ENCODE results near the gene KBTBD12.

KBTBD12 gene

DNA sequence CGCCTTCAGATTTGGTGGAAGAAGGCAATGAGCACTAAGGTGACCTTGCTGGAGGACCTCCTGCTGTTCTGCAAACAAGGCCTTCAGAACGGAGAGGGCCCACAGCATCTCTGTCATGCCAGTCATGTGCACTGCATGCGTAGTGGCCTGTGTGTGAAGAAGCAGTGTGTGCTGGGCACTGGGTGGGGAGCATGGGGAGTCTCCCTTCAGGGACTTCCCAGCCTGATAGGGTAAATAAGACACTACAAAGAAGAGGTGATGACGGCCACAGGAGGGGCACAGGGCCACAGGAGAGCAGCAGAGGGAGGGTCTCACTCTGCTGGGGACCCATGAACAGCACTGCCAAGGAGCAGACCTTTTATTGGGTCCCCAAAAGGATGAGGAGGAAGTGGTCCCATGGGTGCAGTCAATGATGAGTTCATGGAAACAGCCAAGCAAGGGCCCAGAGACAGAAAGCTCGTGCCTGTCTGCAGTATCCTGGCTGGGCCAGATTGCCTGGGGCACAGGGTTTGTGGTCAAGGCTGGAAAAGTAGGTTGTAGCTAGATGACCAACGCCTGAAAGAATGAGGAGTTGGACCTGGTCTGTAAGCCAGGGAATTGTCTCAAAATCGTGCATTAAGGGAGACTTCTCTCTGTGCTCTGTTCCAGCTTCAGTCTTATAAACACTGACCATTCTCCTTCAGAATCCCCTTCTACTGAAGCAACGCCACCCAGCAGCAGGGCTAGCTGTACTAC, 69.4 kb downstream of the KBTBD12 start:
- in situ Hi-C loops (cut with MboI; ENCODE audit: low sequenced_read_pairs): no loop called here

DNA sequence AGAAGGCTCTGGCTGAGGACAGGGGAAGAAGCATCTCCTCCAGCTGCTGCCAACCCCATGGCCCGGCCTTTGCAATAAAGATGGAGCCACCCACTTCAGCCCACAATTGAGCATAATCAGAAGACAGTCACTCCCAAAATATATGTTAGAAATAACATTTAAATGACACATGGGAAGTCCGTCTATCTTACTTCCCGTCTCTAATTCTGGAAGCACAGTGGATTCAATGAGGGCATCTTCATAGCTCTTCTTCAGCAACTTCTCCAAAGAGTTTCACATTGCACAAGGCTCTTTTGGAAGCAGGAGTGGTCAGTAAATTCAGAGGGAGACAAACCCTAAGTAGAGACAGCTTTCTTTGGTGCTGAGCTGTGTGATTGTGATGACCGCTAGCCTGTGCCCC, 70.2 kb downstream of the KBTBD12 start:
- in situ Hi-C loops (cut with MboI; ENCODE audit: low sequenced_read_pairs): no loop called here

DNA sequence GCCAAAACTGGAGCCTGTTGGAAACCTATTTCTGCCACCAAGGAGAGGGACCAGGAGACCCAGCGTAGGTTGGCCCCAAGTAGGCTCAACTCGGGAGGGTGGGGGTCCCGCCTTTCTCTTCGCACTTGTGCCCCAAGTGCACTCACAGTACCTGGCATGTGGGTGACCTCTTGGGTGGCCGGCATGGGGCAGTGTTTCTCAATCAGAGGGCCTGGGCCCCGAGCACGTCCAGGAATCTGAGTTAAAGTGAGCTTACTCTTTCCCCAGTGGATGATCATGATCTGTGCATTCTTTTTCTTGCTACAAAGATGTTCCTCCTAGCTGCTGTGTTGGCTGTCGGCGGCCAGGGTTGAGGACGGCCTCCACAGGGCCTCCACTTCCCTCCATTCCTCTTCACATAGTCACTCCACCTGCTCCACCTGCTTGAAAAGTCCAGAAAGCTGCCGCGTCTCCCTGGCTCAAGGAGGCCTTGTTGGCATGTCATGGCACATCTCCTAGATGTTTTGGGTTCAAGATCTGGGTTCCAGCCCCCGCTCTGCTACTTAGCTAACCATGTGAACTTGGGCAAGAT, 70.7 kb downstream of the KBTBD12 start:
- in situ Hi-C loops (cut with MboI; ENCODE audit: low sequenced_read_pairs): no loop called here

DNA sequence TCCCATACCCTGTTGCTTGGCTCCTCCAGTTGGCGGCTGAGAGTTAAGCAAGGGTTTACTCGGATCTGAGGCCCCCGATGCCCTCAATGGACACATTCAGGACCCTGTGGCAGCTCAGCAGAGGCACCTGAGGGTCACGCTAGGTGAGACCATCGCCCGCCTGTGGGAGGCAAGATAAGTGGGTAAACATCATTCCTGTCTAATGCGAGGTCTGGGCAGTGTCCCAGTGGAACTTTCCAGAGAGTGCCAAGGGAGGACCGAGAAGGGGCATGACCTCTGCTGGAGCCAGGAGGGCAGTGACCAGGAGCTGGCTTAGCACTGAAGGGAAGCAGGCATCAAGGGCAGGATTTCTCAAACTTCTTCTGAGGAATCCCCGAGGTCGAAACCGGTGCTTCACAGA, 71.8 kb downstream of the KBTBD12 start:
- in situ Hi-C loops (cut with MboI; ENCODE audit: low sequenced_read_pairs): no loop called here

DNA sequence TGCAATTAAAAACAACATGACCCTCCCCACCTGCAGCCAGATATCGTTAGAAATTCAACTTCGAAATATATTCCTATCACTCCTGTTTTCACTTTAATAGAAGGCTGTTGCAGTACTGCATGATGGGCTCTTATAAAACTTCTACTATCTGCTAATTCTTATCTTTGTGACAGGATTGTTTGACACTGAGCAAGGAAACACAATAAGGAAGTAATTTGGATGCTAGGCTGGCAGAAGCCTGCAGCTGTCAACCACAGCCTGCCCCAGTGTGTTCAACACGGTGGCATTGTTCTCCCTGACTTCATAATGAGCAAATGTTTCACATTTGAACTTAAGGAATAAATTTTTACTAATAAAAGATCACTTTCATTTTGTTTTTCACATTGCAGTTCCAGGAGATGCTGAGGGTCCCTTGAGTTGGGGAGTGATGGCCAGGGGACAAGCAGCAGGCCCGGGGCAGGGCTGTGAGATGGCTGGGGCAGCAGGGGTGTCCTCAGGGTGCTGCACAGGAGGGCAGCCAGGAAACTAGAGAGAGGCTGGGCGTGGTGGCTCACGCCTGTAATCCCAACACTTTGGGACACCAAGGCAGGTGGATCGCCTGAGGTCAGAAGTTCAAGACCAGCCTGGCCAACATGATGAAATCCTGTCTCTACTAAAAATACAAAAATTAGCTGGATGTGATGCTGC, 72.4 kb downstream of the KBTBD12 start:
- in situ Hi-C loops (cut with MboI; ENCODE audit: low sequenced_read_pairs): no loop called here

DNA sequence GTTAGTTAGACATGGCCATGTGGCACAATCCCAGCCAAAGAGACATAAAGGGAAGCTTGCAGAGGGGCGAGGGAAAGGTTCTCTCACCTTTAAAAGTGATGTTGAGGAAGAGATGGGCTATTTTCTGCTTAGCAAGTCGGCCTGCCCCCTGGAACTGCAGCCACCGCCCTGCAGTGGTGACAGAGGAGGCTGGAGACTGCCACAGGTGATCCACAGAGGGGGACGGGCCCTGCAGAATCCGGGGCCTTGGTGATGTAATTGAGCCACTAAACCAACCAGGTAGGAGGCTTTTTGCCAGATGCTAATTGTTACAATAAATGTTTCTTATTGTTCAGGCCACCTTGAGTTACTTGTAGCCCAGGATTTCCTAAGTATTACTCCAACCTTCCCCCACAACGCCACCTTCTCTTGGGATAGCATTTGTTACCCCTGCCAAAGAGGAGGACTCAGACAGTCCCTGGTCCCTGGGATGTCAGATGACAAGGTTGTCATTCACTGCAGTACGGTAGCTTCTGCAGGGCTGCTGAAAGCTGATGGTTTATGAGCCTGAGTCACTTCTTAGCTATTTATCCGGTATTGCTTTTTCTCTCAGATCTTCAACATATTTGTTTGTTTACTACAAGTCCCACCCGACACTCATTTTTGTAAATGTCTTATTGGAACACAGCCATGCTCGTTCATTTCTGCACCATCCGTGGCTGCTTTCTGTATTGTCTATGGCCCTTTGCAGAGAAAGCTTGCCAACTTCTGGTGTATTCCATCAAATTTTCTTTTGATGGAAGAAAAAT, 73.9 kb downstream of the KBTBD12 start:
- in situ Hi-C loops (cut with MboI; ENCODE audit: low sequenced_read_pairs): no loop called here

DNA sequence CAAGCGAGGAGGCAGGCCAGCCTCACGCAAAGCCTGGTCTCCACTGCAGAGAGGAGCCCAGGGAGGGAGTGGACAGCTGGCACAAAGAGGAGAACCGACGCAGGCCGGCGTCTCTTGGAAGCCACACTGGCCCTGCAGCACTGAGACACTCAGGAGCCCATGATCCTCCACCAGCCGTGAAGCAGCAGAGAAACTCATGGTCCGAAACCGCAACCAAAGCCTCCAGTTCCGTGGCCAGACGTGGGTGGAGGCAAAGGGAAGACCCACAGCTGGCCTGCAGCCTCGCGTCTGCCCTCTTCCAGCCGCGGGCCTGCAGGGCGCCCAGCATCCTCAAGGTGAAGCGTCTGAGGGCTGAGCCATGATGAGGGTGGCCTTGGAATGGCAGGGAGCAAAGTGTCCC, 75.0 kb downstream of the KBTBD12 start:
- in situ Hi-C loops (cut with MboI; ENCODE audit: low sequenced_read_pairs): no loop called here

DNA sequence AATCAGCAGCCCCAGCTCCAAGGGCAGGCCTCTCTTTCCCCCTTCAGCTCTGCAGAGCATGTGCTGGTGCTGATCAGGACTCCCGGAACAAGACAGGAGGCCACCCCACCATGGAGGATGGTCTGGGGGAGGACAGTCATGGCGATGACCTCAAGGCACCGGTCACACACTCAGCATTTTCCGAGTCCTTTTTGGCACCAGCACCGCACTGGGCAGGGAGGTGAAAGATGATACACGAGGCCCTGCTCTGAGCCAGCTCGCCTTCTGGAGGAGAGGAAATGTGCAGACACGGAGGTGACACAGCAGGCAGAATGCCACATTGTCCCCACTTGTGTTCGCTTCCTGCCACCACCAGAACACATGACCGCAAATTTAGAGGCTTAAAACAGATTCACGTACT, 75.4 kb downstream of the KBTBD12 start:
- in situ Hi-C loops (cut with MboI; ENCODE audit: low sequenced_read_pairs): no loop called here

DNA sequence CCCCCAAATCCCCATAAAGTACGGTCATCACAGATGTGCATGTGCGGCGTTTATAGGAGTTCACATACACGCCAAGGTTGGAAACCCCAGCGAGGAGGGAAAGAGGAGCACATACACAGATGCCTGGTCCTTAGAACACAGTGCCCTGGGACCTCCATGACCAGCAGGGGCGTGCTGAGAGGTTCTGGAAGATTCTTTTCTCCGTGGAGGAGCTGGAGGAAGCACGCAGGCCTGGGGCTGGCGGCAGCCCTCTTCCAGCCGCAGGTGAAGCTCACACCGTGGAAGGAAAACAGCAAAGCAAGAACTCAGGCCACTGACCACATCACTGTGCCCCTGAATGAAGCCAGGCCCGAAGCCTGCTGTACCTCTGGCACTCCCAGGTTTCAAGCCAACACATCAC, 76.2 kb downstream of the KBTBD12 start:
- in situ Hi-C loops (cut with MboI; ENCODE audit: low sequenced_read_pairs): no loop called here

DNA sequence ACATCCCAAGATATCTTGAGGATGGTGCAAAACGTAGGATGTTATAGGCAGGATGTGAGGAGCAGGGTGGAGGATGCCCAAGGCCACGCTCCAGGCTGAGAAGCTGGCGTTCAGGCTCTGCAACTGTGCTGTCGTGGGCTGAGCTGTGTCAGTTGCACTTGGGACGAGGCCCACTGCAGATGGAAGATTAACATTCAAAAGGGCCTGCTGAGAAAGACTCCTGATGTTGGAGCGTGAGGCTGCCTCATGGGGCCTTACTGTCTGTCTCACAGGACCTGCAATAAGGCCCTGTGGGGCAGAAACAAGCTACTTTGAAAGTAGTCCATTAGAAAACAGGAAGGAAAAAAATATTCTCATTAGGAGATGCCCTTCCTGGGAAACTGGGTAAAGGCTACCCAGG, 76.6 kb downstream of the KBTBD12 start:
- in situ Hi-C loops (cut with MboI; ENCODE audit: low sequenced_read_pairs): no loop called here

DNA sequence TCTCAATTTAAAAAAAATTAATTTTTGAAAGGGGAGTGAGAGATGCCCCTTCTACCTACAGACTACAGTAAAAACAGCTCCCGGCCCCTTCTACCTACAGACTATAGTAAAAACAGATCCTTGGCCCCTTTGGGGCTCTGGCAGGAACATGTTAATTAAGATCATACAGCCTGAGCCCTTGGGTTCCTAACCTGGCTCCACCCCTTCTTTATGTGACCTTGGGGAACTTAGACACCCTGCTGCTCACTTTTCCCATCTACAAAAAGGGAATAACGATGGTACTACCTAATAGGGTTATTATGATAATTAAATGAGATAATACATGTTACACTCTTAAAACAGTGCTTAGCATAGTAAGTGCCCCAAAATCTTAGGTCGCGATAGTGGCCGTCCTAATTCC, 77.1 kb downstream of the KBTBD12 start:
- in situ Hi-C loops (cut with MboI; ENCODE audit: low sequenced_read_pairs): no loop called here

DNA sequence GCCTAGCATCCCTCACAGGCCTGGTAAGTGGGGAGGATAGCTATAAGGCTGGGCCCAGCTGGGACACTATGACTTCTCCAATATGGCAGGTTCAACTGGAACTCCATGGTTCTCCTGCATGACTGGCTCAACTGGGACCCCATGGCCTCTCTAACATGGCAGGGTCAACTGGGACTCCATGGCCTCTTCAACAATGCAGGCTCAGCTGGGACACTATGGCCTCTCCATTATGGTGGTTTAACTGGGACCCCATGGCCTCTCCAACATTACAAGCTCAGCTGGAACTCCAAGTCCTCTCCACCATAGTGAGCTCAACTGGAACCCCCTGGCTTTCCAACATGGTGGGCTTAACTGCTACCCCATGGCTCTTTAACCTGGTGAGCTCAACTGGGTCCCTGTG, 79.0 kb downstream of the KBTBD12 start:
- in situ Hi-C loops (cut with MboI; ENCODE audit: low sequenced_read_pairs): no loop called here

DNA sequence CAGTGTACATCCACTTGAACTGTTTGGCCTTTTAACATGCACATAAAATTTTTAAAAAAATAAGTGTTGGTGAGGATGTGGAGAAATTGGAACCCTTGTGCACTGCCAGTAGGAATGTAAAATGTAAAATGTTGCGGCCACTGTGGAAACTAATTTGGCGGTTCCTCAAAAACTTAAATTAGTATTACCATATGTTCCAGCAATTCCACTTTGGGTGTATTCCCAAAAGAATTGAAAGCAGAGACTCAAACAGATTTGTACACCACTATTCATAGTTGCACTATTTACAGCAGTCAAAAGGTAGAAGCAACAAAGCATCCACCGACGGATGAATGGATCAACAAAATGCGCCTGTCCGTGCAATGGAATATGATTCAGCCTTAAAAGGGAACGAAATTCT, 82.0 kb downstream of the KBTBD12 start:
- in situ Hi-C loops (cut with MboI; ENCODE audit: low sequenced_read_pairs): no loop called here

DNA sequence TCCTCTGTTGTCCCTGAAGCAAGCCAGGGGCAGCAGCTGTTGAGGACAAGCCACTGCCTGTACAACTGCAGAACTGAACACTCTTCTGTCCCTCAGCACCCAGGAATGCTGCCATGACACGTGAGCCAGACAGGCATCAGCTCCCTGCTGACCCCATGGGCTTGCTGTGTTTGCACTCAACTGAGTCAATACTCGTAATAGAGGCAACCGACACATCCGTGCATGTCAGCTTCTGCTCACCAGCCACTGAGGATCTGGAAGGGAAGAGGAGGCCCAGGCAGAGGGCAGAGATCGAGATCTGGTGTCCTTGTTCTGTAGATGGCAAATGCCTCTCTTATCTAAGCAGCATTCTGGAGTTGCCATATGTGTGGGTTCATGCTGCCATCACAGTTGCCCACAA, 82.9 kb downstream of the KBTBD12 start:
- in situ Hi-C loops (cut with MboI; ENCODE audit: low sequenced_read_pairs): no loop called here

DNA sequence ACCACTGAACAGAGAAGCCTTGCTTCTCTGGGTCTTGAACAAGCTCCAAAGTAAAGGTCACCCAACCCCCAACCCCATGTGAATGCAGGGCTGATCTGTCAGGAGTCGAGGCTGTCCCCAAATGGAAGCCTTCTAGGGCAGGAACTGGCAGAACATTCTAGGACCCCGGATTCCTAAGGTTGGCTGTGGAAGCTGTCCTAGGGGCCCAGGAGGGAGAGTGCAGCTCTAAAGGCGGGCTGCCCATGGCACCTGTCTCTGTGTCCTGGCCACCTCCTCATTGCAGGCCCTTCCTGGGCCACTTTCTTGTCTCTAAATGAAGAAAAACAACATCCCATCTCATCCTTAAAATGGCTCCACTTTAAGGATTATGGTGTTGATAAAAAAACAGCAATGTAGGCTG, 83.6 kb downstream of the KBTBD12 start:
- in situ Hi-C loops (cut with MboI; ENCODE audit: low sequenced_read_pairs): no loop called here

DNA sequence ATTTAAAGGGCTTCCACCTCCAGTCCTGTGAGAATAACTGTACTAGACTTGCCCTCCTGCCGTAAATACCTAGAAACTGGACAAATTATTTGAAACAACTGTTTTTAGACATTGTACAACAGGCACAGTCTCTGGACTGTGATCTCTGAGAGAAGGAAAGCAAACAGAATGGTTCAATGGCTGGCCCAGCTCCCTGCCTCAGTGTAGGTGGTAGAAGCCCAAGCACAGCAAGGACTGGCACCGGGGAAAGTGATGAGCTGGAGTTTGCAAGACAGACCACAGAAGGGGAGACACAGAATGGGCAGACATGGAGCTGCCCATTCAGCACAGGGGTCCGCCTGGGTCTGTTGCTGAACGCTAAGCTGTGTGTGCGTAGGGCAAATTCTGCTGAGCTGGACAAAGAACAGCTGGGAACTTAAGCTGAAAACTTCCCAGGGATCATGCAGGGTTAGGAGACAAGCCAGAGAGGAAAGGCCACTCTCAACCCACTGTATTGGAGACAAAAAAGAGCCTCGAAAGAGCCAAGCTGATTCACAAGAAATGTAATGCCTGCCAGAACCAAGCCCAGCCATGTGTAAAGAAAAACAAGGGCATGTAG, 84.6 kb downstream of the KBTBD12 start:
- in situ Hi-C loops (cut with MboI; ENCODE audit: low sequenced_read_pairs): no loop called here

DNA sequence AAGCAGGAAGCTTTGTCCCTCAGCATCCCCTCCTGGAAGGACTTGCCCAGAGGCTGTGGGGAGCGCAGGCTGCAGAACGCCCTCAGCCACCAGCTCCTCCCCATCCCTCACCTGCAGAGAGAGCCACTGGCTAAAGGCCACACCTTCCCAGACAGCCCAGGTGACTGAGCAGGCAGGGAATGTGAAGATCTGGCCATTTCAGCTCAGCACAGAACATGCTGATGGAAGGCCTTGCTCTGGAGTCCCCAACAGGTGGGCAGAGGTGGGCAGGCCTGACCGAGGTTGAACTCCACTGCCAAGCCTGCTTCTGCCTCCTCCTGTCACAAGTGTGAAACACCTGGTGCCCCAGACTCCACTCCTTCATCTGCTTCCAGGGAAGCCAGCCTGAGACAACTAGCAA, 86.5 kb downstream of the KBTBD12 start:
- in situ Hi-C loops (cut with MboI; ENCODE audit: low sequenced_read_pairs): no loop called here

DNA sequence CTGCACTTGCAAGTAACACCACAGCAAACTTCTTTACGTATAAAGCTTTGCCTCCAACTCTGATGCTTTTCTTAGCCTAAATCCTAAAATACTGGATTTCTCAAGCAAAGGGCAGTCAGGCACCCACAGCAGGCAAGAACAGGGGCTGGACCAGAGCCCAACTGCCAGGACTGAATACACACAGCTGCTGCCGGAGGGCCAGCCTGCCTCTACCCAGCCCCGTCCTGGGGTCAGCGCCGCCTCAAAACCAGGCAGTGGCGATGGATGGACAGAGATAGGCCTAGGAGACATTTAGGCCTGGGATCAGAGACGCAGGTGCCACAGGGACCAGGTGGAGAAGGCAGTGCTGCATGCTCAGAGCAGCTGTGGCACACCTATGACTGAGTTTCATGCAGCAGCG, 89.6 kb downstream of the KBTBD12 start:
- in situ Hi-C loops (cut with MboI; ENCODE audit: low sequenced_read_pairs): no loop called here

DNA sequence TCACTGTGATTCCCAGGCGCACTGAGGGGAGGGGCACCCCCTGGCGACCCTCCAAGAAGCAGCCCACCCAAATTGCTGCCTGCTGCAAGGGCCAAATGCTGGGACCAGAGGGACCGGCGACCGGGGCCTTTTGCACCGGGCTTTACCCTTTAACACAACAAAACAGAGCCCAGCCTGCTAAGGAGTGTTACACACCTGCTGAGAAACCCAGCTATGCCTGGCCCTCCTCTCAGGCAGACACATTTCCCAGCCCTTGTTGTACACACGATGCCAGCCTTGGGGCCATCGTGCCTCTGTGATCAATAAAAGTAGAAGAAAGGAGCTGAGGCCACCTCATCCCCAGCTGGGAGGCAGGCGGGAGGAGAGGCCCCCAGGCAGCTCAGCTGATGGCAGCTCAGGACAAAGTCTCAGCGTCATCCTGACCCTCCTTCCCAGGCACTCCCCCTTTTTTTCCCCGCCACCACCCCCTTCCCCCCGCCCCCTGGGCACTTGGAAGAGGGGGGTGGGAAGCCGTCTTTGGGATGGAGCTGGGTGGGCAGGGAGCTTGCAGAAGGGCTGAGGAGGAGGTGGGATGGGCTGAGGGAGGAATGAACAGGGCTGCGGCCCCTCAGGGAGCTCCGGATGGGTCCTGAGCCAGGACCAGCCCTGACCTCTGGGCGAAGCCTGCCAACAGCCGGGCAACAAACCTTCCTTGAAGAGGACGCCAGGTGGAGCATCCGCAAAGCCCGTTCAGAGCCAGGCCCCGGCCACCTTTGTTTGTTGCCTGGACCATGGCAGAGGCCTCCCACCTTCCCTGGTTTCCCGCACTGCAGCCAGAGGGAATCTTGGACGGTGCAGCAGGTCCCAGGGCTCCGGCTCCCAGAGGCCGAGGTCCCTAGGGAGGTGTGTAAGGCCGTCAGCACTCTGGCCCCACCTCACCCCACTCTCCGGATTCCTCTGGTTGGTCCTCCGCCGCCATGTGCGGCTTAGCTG, 91.3 kb downstream of the KBTBD12 start:
- in situ Hi-C loops (cut with MboI; ENCODE audit: low sequenced_read_pairs): no loop called here

DNA sequence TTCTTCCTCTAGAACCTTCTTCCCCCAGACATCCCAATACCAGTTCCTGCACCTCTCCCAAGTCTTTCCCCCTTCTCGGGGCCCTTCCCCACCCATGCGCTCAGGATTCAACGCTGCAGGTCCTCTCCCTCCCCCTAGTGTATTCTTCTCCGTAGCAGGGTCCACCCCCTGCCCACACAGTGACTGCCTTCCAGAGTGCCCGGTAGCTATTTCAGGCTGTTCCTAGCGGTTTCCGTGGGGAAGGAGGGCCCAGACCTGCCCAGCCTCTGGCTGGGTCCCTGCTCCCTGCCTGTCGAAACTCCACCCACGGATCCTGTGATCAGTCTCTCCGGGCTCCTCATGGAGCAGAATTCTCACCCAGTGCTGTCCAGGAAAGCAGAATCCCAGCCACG, 92.0 kb downstream of the KBTBD12 start:
- in situ Hi-C loops (cut with MboI; ENCODE audit: low sequenced_read_pairs): no loop called here

All from HL-60/S4 (cell line).